OCI-LY3 (cell line): Measurements from ENCODE around the gene PPP1R37.

Experiments used
- H2AFZ ChIP-seq: fragments of 200-600, 300-600 bp; shearing (Covaris generic); 2 replicates; pipeline ENCODE4 v1.6.0; 2014; ENCODE audit warnings: antibody characterized with exemption, low read depth, low read length
- H3K27ac ChIP-seq: fragments of 200-600, 300-600 bp; sonication (generic); 2 replicates; pipeline ENCODE4 v1.5.1; 2014; ENCODE audit warnings: mild to moderate bottlenecking, low read length, moderate library complexity, mixed read lengths
- H3K27me3 ChIP-seq: fragments of 200-600, 300-600 bp; sonication (generic); 2 replicates; pipeline ENCODE4 v1.6.1; 2014; ENCODE audit warnings: low read depth, low read length, mixed read lengths
- H3K36me3 ChIP-seq: fragments of 200-600, 300-600 bp; sonication (generic); replicated peaks from 2 replicates; pipeline ENCODE3; 2014; ENCODE audit warnings: low read depth, low read length, mixed read lengths
- H3K4me1 ChIP-seq: fragments of 300-600, 200-600 bp; sonication (generic); 2 replicates; pipeline ENCODE4 v1.6.1; 2014; ENCODE audit warnings: low read length, mixed read lengths
- H3K4me2 ChIP-seq: fragments of 200-600, 300-600 bp; sonication (generic); 2 replicates; pipeline ENCODE4 v1.6.1; 2014; ENCODE audit warnings: low read length, mixed read lengths
- H3K4me3 ChIP-seq: fragments of 300-600, 200-600 bp; sonication (generic); 2 replicates; pipeline ENCODE4 v1.5.1; 2014; ENCODE audit warnings: antibody characterized with exemption, mild to moderate bottlenecking, low read length, moderate library complexity
- H3K79me2 ChIP-seq: fragments of 300-600, 200-600 bp; shearing (Covaris generic); 2 replicates; pipeline ENCODE4 v1.6.1; 2014; ENCODE audit warnings: mild to moderate bottlenecking, low read length, mixed read lengths
- H3K9ac ChIP-seq: fragments of 300-600, 200-600 bp; shearing (Covaris generic); 2 replicates; pipeline ENCODE4 v1.6.0; 2014; ENCODE audit warnings: mild to moderate bottlenecking, low read length, moderate library complexity
- H3K9me3 ChIP-seq: fragments of 200-600, 300-600 bp; shearing (Covaris generic); 2 replicates; pipeline ENCODE4 v1.6.1; 2014; ENCODE audit warnings: low read length, mixed read lengths; ENCODE audit not compliant: insufficient read depth
- H4K20me1 ChIP-seq: fragments of 200-600, 300-600 bp; sonication (generic); 2 replicates; pipeline ENCODE4 v1.6.1; 2016; ENCODE audit warnings: low read length, mixed read lengths; ENCODE audit not compliant: insufficient read depth
- CTCF ChIP-seq: fragments of 200-600, 300-600 bp; sonication (generic); IDR thresholded peaks from 2 replicates; pipeline ENCODE4 v1.5.1; 2014; ENCODE audit warnings: antibody characterized with exemption, low read length, low read depth
- EZH2phosphoT487 ChIP-seq: fragments of 200-600 bp; shearing (Covaris generic); IDR thresholded peaks from 2 replicates; pipeline ENCODE4 v1.6.1; 2018; ENCODE audit warnings: antibody characterized with exemption, mixed run types, low read depth

PPP1R37 gene

GRCh38 chr19:45063851-45064801 is 28.9 kb upstream of the PPP1R37 start:
- H3K79me2 ChIP-seq = no peaks in the 10 kb centered on the region
- no peak overlapping the region for H2AFZ ChIP-seq
- no peak overlapping the region for H3K27ac ChIP-seq
- H3K27me3 ChIP-seq = no peaks in the 10 kb centered on the region
- no peaks in the 10 kb centered on the region for H4K20me1 ChIP-seq
- H3K4me2 ChIP-seq = no peak overlapping the region
- H3K4me3 ChIP-seq = no peak overlapping the region
- H3K9me3 ChIP-seq = no peaks in the 10 kb centered on the region
- H3K9ac ChIP-seq = no peak overlapping the region
- no peak for TF ChIP-seq CTCF
- no peak for TF ChIP-seq EZH2phosphoT487
- no peaks in the 10 kb centered on the region for H3K4me1 ChIP-seq
- H3K36me3 ChIP-seq = peaks cover 64% of the 10 kb centered on the region

- no peak overlapping the region for H3K4me3 ChIP-seq
- H3K36me3 ChIP-seq = peaks cover 62% of the 10 kb centered on the region
- no peak overlapping the region for H2AFZ ChIP-seq
- no peak overlapping the region for H3K9ac ChIP-seq
- peaks cover 13% of the 10 kb centered on the region; the same call in 1 of the 2 replicates for H3K79me2 ChIP-seq
- H3K4me2 ChIP-seq = no peak overlapping the region
- no peaks in the 10 kb centered on the region for H3K4me1 ChIP-seq
- TF ChIP-seq EZH2phosphoT487 = no peak
- no peak for TF ChIP-seq CTCF
- H3K27me3 ChIP-seq = no peaks in the 10 kb centered on the region
- peaks cover 17% of the 10 kb centered on the region for H4K20me1 ChIP-seq
- no peaks in the 10 kb centered on the region for H3K9me3 ChIP-seq
- H3K27ac ChIP-seq = no peak overlapping the region
These were observed 25.9 kb upstream of the PPP1R37 start for GRCh38 chr19:45066921-45067661.

- peaks cover 23% of the 10 kb centered on the region; the same call in 1 of the 2 replicates for H3K79me2 ChIP-seq
- H3K4me1 ChIP-seq = no peaks in the 10 kb centered on the region
- no peaks in the 10 kb centered on the region for H3K27me3 ChIP-seq
- no peak for TF ChIP-seq CTCF
- TF ChIP-seq EZH2phosphoT487 = no peak
- H2AFZ ChIP-seq = no peak overlapping the region
- no peak overlapping the region for H3K27ac ChIP-seq
- no peak overlapping the region for H3K9ac ChIP-seq
- peaks cover 22% of the 10 kb centered on the region for H4K20me1 ChIP-seq
- H3K36me3 ChIP-seq = peaks cover 63% of the 10 kb centered on the region
- H3K9me3 ChIP-seq = no peaks in the 10 kb centered on the region
- no peak overlapping the region for H3K4me2 ChIP-seq
- no peak overlapping the region for H3K4me3 ChIP-seq
These were observed 24.9 kb upstream of the PPP1R37 start for GRCh38 chr19:45068041-45068440.

GRCh38 chr19:45069056-45069455 is 23.9 kb upstream of the PPP1R37 start:
- H3K27me3 ChIP-seq = no peaks in the 10 kb centered on the region
- H2AFZ ChIP-seq = no peak overlapping the region
- peaks cover 58% of the 10 kb centered on the region for H3K36me3 ChIP-seq
- H3K4me2 ChIP-seq = no peak overlapping the region
- no peak overlapping the region for H3K9ac ChIP-seq
- peaks cover 32% of the 10 kb centered on the region for H3K79me2 ChIP-seq
- H3K9me3 ChIP-seq = no peaks in the 10 kb centered on the region
- H3K4me1 ChIP-seq = no peaks in the 10 kb centered on the region
- H3K27ac ChIP-seq = no peak overlapping the region
- H3K4me3 ChIP-seq = no peak overlapping the region
- TF ChIP-seq CTCF (no peak), EZH2phosphoT487 (no peak)
- peaks cover 22% of the 10 kb centered on the region for H4K20me1 ChIP-seq
